GM18505 (cell line): Measurements from ENCODE around the gene ADM5.

Source experiments
- ATAC-seq: cut with Tn5 transposase; IDR thresholded peaks from one replicate; pipeline ENCODE4 v1.9.1; 2021; ENCODE audit not compliant: unreplicated experiment
- POLR2A ChIP-seq: IDR thresholded peaks from 4 replicates; pipeline ENCODE4 v1.6.1; 2011; ENCODE audit warnings: borderline replicate concordance; ENCODE audit not compliant: insufficient read depth, insufficient read length; ENCODE audit errors: extremely low read depth

The ADM5 gene

GRCh38 chr19:49664171-49665035 is 25.0 kb upstream of the ADM5 start:
- ATAC-seq, result peak; percentile 51
- TF ChIP-seq POLR2A, result peak; percentile 69

GRCh38 chr19:49665036-49665350 is 24.4 kb upstream of the ADM5 start:
- TF ChIP-seq POLR2A, result no peak
- no peak for ATAC-seq

- peak; percentile 77 for ATAC-seq
- TF ChIP-seq POLR2A, result peak; percentile 71
Measured at GRCh38 chr19:49665351-49666119, 23.9 kb upstream of the ADM5 start, which contains the start of the genes BCL2L12 and IRF3. Gene BCL2L12 (plus strand): TSS chr19:49665933. CDS start chr19:49666693, 760 bp downstream. Gene IRF3 (minus strand): TSS chr19:49665857. CDS start chr19:49664838, 1,019 bp downstream.

- no peak for ATAC-seq
- no peak for TF ChIP-seq POLR2A
Measured at GRCh38 chr19:49666120-49666444, 23.3 kb upstream of the ADM5 start.

- no peak for TF ChIP-seq POLR2A
- ATAC-seq, result no peak
Measured at GRCh38 chr19:49667473-49667872, 21.9 kb upstream of the ADM5 start.

- TF ChIP-seq POLR2A, result no peak
- ATAC-seq, result no peak
Measured at GRCh38 chr19:49669516-49669915, 19.9 kb upstream of the ADM5 start.

GRCh38 chr19:49672131-49672919 is 17.1 kb upstream of the ADM5 start:
- ATAC-seq, result no peak
- TF ChIP-seq POLR2A, result no peak

GRCh38 chr19:49676136-49676783 is 13.1 kb upstream of the ADM5 start:
- TF ChIP-seq POLR2A, result peak; percentile 93
- ATAC-seq, result peak; percentile 21

- ATAC-seq, result peak; percentile 56
- no peak for TF ChIP-seq POLR2A
Measured at GRCh38 chr19:49676784-49677230, 12.6 kb upstream of the ADM5 start.

- ATAC-seq, result no peak
- peak; percentile 94 for TF ChIP-seq POLR2A
Measured at GRCh38 chr19:49677231-49677900, 12.0 kb upstream of the ADM5 start, which contains the start of gene PRMT1. Gene PRMT1 (plus strand): TSS chr19:49677271. CDS start chr19:49677281, 10 bp downstream.

- ATAC-seq, result no peak
- TF ChIP-seq POLR2A, result no peak
Measured at GRCh38 chr19:49677901-49678674, 11.3 kb upstream of the ADM5 start.
